Astrocyte (in vitro differentiated cells and primary cell): Measurements from ENCODE around the gene CNTNAP2. TPM values are rescaled to one million over a fixed set of nuclear protein-coding genes. Genes with fewer than 3 reads are reported as not detected.

Experiments
- DNase-seq: peaks from one replicate; pipeline ENCODE4 v3.0.0-alpha.2; 2010; ENCODE audit warnings: low read depth
- FAIRE-seq: peaks from 2 replicates; lab custom pipeline; 2011; peaks lifted over from hg19 to GRCh38; lab: Jason Lieb, UNC
- H2AFZ ChIP-seq: 2 replicates; pipeline ENCODE4 v1.6.0; 2012; ENCODE audit warnings: low read depth, low read length, inconsistent platforms
- H3K27ac ChIP-seq: 2 replicates; pipeline ENCODE4 v1.5.1; 2011; ENCODE audit warnings: low read depth, low read length, inconsistent platforms
- H3K27me3 ChIP-seq: 2 replicates; pipeline ENCODE4 v1.6.0; 2011; ENCODE audit warnings: low read length, inconsistent platforms; ENCODE audit not compliant: insufficient read depth
- H3K36me3 ChIP-seq: 2 replicates; pipeline ENCODE4 v1.5.1; 2011; ENCODE audit warnings: low read length, inconsistent platforms; ENCODE audit not compliant: insufficient read depth
- H3K4me1 ChIP-seq: 2 replicates; pipeline ENCODE4 v1.5.1; 2011; ENCODE audit warnings: low read length, inconsistent platforms; ENCODE audit not compliant: insufficient read depth
- H3K4me2 ChIP-seq: 2 replicates; pipeline ENCODE4 v1.6.0; 2012; ENCODE audit warnings: low read length, inconsistent platforms
- H3K4me3 ChIP-seq: 2 replicates; pipeline ENCODE4 v1.5.1; 2011; ENCODE audit warnings: low read depth, mild to moderate bottlenecking, low read length, inconsistent platforms; ENCODE audit not compliant: insufficient read depth
- H3K79me2 ChIP-seq: 2 replicates; pipeline ENCODE4 v1.6.0; 2012; ENCODE audit warnings: mild to moderate bottlenecking, low read length, inconsistent platforms; ENCODE audit not compliant: insufficient read depth
- H3K9ac ChIP-seq: 2 replicates; pipeline ENCODE4 v1.6.0; 2012; ENCODE audit warnings: mild to moderate bottlenecking, low read length, inconsistent platforms
- H3K9me3 ChIP-seq: 2 replicates; pipeline ENCODE4 v1.5.1; 2012; ENCODE audit warnings: low read depth, mild to moderate bottlenecking, low read length, inconsistent platforms; ENCODE audit not compliant: insufficient read depth
- H4K20me1 ChIP-seq: 2 replicates; pipeline ENCODE4 v1.6.0; 2012; ENCODE audit warnings: low read length, inconsistent platforms; ENCODE audit not compliant: insufficient read depth
- H3K27ac Mint-ChIP-seq: one replicate; pipeline ENCODE4 v1.8.0; 2021; ENCODE audit warnings: mild to moderate bottlenecking, mixed read lengths; ENCODE audit not compliant: unreplicated experiment
- H3K27me3 Mint-ChIP-seq: one replicate; pipeline ENCODE4 v1.8.0; 2021; ENCODE audit warnings: low read depth, mixed read lengths; ENCODE audit not compliant: unreplicated experiment
- H3K36me3 Mint-ChIP-seq: one replicate; pipeline ENCODE4 v1.8.0; 2021; ENCODE audit warnings: low read depth, mixed read lengths; ENCODE audit not compliant: unreplicated experiment
- H3K4me1 Mint-ChIP-seq: one replicate; pipeline ENCODE4 v1.8.0; 2021; ENCODE audit warnings: low read depth, mixed read lengths; ENCODE audit not compliant: unreplicated experiment
- H3K4me3 Mint-ChIP-seq: one replicate; pipeline ENCODE4 v1.8.0; 2021; ENCODE audit warnings: mild to moderate bottlenecking, moderate library complexity, mixed read lengths; ENCODE audit not compliant: unreplicated experiment
- H3K9me3 Mint-ChIP-seq: one replicate; pipeline ENCODE4 v1.8.0; 2021; ENCODE audit warnings: mild to moderate bottlenecking, mixed read lengths; ENCODE audit not compliant: unreplicated experiment
- EZH2 ChIP-seq: IDR thresholded peaks from 2 replicates; pipeline ENCODE4 v1.6.1; 2012; ENCODE audit warnings: mild to moderate bottlenecking, low read length, inconsistent platforms; ENCODE audit not compliant: insufficient read depth
- total RNA-seq: library from RNA; stranded (reverse); gene quantifications from 2 replicates; pipeline ENCODE4 v1.2.1, GENCODE V29; 2021
- TF ChIP-seq, protein P1 (sequence below): IDR thresholded peaks from 2 replicates; pipeline ENCODE4 v1.5.1; 2011; ENCODE audit warnings: low read depth, mild to moderate bottlenecking, inconsistent platforms, low read length, moderate library complexity; ENCODE audit not compliant: insufficient read depth

Gene CNTNAP2
- total RNA-seq, 1 donor from 2014 or later: 20.0 TPM

DNA sequence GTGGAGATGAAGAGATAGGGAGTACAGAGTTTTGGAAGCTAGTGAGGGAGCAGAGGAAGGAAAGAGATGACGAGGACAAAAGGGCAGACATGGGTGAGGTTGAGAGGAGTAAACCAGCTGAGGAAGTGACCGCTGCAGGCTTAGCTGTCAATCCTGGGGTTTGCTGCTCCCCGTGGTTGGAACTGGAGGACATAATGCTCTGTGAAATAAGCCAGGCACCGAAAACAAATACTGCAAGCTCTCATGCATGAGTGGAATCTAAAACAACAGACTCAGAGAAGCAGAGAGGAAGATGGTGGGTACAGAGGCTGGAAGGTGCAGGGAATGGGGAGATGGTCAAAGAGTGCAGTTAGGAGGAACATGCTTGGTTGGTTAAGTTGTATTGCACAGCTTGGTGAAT, 1991.8 kb downstream of the CNTNAP2 start:
- Mint-ChIP-seq H3K36me3 (no peaks in the 10 kb centered on the region), H3K4me3 (no peak overlapping the region), H3K4me1 (no peaks in the 10 kb centered on the region), H3K9me3 (no peaks in the 10 kb centered on the region), H3K27me3 (peaks cover 9% of the 10 kb centered on the region), H3K27ac (no peak overlapping the region)
- TF ChIP-seq, protein P1, sequence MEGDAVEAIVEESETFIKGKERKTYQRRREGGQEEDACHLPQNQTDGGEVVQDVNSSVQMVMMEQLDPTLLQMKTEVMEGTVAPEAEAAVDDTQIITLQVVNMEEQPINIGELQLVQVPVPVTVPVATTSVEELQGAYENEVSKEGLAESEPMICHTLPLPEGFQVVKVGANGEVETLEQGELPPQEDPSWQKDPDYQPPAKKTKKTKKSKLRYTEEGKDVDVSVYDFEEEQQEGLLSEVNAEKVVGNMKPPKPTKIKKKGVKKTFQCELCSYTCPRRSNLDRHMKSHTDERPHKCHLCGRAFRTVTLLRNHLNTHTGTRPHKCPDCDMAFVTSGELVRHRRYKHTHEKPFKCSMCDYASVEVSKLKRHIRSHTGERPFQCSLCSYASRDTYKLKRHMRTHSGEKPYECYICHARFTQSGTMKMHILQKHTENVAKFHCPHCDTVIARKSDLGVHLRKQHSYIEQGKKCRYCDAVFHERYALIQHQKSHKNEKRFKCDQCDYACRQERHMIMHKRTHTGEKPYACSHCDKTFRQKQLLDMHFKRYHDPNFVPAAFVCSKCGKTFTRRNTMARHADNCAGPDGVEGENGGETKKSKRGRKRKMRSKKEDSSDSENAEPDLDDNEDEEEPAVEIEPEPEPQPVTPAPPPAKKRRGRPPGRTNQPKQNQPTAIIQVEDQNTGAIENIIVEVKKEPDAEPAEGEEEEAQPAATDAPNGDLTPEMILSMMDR: no peak
- TF ChIP-seq EZH2: no peak
- H3K9me3 ChIP-seq: peaks cover 3% of the 10 kb centered on the region
- no peak for FAIRE-seq
- no peak overlapping the region for H3K9ac ChIP-seq
- no peak for DNase-seq
- no peaks in the 10 kb centered on the region for H3K36me3 ChIP-seq
- H2AFZ ChIP-seq: no peak overlapping the region
- H3K4me1 ChIP-seq: no peaks in the 10 kb centered on the region
- no peak overlapping the region for H3K4me2 ChIP-seq
- H3K27ac ChIP-seq: no peak overlapping the region
- H3K79me2 ChIP-seq: no peaks in the 10 kb centered on the region
- no peaks in the 10 kb centered on the region for H3K27me3 ChIP-seq
- H3K4me3 ChIP-seq: no peak overlapping the region
- no peaks in the 10 kb centered on the region for H4K20me1 ChIP-seq

DNA sequence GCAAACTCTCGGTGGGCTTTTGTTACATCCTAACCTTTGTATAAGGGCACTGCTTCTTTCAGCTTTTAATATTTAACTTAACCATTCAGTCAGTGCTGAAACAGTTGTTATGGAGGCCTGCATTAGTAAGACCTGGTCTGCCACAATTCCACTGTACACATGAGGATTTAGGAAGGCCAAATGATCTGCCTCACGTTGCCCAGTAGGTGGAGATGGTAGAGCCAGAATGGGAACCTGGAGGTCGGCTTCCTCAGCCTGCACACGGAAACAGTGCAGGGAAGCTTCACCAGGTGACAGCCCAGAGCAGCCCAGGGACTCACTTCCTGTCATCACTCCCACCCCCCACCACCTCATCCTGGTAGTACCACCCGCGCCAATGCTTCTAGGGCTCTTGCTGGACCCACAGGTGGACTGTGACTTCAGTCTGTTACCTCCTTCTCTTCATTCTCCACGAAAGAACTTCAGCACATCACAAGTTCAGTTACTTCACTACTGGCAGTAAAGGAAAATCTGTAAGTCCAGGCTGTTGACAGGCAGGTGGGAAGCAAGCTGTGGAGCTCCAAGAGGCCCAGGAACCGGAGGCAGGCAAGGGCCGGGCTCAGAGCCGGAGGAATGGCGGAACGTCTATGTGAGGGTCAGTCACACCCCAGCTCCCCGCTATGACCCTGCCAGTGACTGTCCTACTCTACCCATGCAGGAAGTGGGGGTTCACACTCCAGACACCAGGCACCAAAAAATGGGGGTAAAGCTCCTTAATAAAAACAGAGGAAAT, 1993.7 kb downstream of the CNTNAP2 start:
- Histone ChIP-seq H3K27me3 (no peaks in the 10 kb centered on the region), H3K9me3 (peaks cover 3% of the 10 kb centered on the region), H2AFZ (no peak overlapping the region), H3K36me3 (no peaks in the 10 kb centered on the region), H3K27ac (no peak overlapping the region), H3K4me1 (no peaks in the 10 kb centered on the region), H3K4me3 (no peak overlapping the region), H3K4me2 (no peak overlapping the region), H3K9ac (no peak overlapping the region), H4K20me1 (no peaks in the 10 kb centered on the region), H3K79me2 (no peaks in the 10 kb centered on the region)
- TF ChIP-seq EZH2: no peak
- Mint-ChIP-seq H3K9me3 (no peaks in the 10 kb centered on the region), H3K4me3 (no peak overlapping the region), H3K27ac (peak overlapping the region; percentile 2), H3K27me3 (peaks cover 9% of the 10 kb centered on the region), H3K4me1 (no peaks in the 10 kb centered on the region), H3K36me3 (no peaks in the 10 kb centered on the region)
- no peak for FAIRE-seq
- DNase-seq: no peak

DNA sequence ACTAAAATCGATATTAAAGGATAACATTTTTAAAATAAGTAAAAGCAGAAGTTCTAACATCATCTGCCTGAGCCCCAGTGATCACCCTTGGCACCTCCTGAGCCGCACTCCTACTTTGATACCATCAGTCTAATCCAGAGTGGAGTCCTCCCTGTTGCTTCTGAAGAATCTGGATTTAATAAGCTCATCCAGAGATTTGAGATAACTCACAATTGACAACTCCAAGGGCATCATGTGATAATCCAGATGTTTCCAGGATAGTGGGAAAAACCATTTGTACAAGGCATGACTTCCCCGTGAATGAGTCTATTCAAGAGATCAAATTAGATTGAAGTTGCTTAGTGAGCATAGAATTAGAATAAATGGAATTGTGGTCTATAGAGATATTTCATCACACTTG, 1998.2 kb downstream of the CNTNAP2 start:
- Histone ChIP-seq H4K20me1 (no peaks in the 10 kb centered on the region), H2AFZ (no peak overlapping the region), H3K4me2 (no peak overlapping the region), H3K27ac (no peak overlapping the region), H3K79me2 (no peaks in the 10 kb centered on the region), H3K36me3 (no peaks in the 10 kb centered on the region), H3K27me3 (no peaks in the 10 kb centered on the region), H3K9ac (no peak overlapping the region), H3K4me1 (no peaks in the 10 kb centered on the region), H3K9me3 (peaks cover 3% of the 10 kb centered on the region), H3K4me3 (no peak overlapping the region)
- Mint-ChIP-seq H3K9me3 (no peaks in the 10 kb centered on the region), H3K36me3 (no peaks in the 10 kb centered on the region), H3K4me3 (no peak overlapping the region), H3K4me1 (no peaks in the 10 kb centered on the region), H3K27ac (no peak overlapping the region), H3K27me3 (no peaks in the 10 kb centered on the region)
- no peak for DNase-seq
- no peak for TF ChIP-seq EZH2
- TF ChIP-seq, protein P1: no peak
- no peak for FAIRE-seq
